ENCODE data around the gene ARPC1A.
"Not testable (repeated sequence)": the region's sequence is repeated elsewhere in the genome, so short reads cannot be mapped to it uniquely, and the experiment has no call there.

ARPC1A gene

GRCh38 chr7:99325592-99326407 lies at the start of gene ARPC1A:
TSS of gene ARPC1A (plus strand) at chr7:99325898. CDS start at chr7:99333354, 7,456 bp downstream.
- DNase-seq, result peak; percentile 97

- DNase-seq, result no peak
These were observed 47.5 kb upstream of the ARPC1A start for GRCh38 chr7:99278180-99278579.

DNA sequence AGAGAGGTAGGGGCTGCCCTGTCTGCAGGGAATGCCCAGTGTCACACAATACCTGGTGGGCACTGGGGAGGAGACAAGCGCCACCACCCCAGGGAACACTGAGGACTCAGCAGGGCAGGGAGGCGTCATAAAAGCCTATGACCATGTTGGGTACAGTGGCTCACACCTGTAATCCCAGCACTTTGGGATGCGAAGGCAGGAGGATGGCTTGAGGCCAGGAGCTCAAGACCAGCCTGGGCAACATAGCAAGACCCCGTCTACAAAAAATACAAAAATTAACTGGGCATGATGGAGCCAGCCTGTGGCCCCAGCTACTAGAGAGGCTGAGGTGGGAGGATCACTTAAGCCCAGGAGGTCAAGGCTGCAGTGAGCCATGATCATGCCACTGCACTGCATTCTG lies 41.5 kb upstream of the ARPC1A start:
- DNase-seq, result not testable (repeated sequence)

DNA sequence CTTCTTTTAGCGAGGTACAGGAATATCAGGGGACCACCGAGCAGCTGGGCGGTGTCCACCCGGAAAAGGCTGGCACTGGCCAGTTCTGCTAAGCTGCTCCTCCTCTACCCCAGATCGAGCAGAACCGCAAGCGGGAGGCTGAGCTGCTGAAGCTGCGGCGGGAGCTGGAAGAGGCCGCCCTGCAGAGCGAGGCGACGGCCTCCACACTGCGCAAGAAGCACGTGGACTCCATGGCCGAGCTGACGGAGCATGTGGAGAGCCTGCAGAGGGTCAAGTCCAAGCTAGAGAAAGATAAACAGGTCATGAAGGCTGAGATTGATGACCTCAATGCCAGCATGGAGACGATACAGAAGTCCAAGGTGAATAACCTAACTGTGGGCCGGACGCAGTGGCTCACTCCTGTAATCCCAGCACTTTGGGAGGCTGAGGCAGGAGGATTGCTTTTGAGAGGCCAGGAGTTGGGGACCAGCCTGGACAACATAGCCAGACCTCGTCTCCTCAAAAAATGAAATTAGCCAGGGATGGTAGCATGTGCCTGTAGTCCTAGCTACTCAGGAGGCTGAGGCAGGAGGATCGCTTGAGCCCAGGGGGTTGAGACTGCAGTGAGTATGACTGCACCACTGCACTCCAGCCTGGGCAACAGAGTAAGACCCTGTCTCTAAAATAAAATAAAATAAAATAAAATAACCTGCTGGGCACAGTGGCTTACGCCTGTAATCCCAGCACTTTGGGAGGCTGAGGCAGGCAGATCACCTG lies 37.7 kb upstream of the ARPC1A start:
- no peak for DNase-seq

GRCh38 chr7:99289185-99289584 lies 36.5 kb upstream of the ARPC1A start:
- DNase-seq, result no peak

- not testable (repeated sequence) for DNase-seq
These were observed 35.5 kb upstream of the ARPC1A start for GRCh38 chr7:99290148-99290547.

- no peak for DNase-seq
These were observed 34.6 kb upstream of the ARPC1A start for GRCh38 chr7:99290980-99291607.

DNA sequence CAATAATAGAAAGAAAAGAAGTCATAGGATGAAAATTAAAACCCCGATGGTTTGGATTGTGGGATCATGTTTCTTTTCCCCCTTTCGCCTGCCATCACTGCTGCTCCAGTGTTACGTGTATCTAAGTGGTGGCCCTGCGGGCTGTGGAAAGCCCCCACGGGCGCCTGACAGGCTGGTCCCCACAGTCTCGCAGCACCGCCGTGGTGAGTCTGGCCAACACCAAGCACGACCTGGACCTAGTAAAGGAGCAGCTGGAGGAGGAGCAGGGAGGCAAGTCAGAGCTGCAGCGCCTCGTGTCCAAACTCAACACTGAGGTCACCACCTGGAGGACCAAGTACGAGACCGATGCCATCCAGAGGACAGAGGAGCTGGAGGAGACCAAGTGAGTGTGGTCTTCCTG lies 33.6 kb upstream of the ARPC1A start:
- DNase-seq, result no peak

DNA sequence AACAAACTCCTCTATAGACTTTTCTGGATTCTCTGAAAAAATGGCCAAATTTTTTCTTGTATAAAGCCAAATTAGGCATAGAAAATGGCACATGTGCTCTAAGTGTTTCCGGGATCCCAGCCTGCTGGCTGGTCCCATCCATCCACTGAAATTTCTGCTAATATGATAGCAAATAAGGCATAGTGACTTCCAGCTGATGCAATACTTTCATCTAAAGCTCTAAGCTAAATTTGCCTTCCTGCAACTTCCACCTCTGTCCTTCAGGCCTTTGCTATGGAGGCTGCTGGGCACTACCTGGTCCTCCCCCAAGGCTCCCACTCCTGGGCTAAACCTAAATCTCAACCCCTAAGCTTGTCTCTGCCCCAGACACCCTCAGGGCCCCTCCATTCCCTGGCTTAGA lies 32.5 kb upstream of the ARPC1A start:
- DNase-seq, result no peak

DNA sequence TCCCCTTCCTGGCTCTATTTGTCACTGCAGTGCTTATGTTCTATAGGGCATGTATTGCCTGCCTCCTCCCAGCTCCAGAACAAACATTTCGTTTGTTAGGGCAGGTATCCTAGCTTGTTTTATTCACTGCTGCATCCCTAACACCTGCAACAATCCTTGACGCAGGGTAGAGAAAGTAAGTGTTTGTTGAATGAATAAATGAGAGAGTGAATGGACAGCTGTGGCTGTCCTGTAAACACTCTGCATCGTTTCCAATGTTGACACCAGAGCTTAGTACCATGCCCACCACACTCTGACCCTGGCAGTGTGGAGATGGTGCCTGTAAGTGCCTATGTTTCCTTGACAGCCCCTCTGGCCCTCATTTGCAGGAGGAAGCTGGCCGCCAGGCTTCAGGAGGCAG lies 32.0 kb upstream of the ARPC1A start:
- DNase-seq, result no peak

GRCh38 chr7:99296471-99296870 lies 29.2 kb upstream of the ARPC1A start:
- no peak for DNase-seq

GRCh38 chr7:99301496-99301895 lies 24.2 kb upstream of the ARPC1A start:
- no peak for DNase-seq

DNA sequence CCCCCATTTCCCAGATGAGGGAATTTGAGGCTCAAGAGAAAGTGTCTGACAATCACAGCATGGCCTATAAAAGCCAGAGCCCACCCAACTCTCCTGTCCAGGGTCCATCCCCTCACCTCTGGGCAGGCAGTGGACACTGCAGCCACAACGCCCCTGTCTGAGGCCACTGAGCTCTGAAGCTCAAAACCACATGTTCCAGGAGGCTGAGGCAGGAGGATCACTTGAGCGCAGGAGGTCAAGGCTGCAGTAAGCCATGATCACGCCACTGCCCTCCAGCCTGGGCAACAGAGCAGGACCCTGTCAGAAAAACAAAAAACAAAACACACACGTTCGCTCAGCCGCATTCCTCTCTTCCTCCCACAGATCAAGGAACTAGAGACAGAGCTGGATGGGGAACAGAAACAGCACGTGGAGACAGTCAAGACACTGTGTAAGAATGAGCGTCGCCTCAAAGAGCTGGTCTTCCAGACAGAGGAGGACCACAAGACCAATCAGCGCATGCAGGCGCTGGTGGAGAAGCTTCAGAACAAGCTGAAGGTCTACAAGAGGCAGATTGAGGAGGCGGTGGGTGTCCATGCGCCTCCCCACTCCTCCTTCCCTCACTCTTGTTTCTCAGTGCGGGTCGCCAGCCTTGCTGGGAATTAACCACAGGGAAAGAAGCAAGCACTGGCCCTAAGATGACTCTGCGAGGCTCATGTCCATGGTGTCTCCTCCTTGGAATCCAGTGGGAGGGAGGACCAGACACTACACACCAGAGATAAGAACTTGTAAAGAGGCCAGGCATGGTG lies 20.0 kb upstream of the ARPC1A start:
- no peak for DNase-seq

GRCh38 chr7:99308461-99309074 lies 17.1 kb upstream of the ARPC1A start:
- DNase-seq, result no peak

- DNase-seq, result no peak
These were observed 16.6 kb upstream of the ARPC1A start for GRCh38 chr7:99309111-99309510.

GRCh38 chr7:99310004-99310403 lies 15.7 kb upstream of the ARPC1A start:
- no peak for DNase-seq

DNA sequence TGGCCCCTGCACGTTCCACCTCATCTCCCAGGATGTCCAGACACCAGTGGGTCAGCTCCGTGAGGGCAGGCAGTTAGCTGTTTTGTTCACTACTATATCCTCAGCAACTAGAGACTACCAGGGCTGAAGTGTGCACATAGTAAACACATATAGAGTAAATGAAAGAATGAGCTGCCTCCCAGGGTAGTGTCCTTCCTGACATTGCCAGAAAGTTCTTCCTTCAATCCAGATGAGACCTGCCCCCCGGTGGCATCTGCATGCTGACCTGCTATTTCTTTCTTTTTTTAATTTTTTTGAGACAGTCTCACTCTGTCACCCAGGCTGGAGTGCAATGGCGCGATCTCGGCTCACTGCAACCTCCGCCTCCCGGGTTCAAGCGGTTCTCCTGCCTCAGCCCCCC lies 14.0 kb upstream of the ARPC1A start:
- no peak for DNase-seq

DNA sequence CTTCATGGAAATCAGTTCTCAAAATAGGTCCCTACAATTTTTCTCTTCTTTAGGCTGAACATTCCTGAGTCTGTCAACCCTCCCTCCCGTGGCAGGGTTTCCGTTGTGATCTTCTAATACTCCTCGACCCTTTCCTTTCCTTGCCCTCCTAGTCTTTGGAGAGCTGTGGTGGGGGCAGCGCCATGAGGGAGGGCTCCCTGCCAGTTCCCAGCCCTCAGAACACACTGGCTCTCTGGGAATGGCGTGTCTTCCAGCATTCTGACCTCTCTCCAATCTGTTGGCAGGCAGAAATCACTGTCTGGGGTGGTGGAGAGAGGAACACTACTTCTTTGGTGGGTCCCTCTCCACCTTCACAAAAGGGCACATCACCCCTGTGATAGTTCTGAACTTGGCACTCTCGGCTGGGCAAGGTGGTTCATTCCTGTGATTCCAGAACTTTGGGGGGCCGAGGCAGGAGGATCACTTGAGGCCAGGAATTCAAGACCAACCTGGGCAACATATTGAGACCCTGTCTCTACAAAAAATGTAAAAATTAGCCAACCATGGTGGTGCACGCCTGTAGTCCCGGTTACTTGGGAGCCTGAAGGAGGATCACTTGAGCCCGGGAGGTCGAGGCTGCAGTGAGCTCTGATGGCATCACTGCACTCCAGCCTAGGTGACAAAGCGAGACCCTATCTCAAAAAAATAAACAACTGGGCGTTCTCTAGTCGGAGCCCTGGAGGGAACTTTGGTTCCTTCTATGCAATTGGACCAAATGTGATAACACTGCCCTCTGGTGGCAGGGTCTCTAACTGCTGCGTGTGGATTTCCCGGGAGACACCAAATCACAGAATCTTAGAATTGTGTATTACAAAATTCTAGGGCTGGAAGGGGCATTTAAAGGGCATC lies 13.1 kb upstream of the ARPC1A start:
- DNase-seq, result peak; percentile 89

DNA sequence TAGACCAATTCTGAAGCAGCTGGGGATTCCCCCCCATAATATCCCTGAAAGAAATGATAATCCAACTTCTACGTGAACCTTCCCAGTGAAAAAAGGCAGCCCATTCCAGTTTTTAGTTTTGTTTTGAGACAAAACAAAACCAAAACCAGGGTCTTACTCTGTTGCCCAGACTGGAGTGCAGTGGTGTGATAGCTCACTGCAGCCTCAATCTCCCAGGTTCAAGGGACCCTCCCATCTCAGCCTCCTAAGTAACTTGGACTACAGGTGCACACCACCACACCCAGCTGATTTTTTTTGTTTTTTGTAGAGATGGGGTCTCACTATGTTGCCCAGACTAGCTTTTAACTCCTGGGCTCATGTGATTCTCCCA lies 12.5 kb upstream of the ARPC1A start:
- no peak for DNase-seq

DNA sequence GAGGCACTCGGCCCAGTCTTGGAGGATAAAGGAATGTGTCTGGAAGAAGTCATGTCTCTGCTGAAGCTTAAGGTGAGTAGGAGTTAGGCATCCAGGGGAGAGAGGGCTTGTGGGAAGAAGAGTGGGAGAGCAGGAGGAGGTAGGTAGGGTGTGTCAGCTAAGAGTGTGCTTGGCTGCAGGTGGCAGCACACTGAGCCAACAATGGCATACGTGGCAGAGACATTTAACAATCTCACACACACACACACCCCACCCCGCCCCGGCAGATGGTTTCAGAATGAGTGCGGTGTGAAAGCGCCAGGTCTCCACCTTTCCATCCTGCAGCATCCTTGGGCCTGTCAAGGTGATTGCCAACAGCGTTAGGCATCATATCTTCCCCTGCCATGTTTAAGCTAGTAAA lies 11.2 kb upstream of the ARPC1A start:
- no peak for DNase-seq

DNA sequence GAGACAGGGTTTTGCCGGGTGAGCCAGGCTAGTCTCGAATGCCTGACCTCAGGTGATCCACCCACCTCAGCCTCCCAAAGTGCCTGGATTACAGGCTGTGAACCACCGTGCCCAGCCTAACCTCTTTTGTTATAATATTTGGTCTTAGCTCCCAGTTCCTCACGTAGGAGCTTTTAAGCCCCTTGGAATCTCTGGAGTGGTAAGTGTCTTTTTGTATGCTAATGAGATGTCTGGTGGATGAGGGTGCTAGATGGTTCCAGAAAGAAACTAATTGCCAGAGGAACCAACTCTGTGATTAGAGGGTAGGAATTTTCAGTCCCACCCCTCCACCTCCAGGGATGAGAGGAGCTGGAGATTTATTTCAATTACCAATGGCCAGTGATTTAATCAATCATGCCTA lies 5.3 kb upstream of the ARPC1A start:
- peak; percentile 15 for DNase-seq

DNA sequence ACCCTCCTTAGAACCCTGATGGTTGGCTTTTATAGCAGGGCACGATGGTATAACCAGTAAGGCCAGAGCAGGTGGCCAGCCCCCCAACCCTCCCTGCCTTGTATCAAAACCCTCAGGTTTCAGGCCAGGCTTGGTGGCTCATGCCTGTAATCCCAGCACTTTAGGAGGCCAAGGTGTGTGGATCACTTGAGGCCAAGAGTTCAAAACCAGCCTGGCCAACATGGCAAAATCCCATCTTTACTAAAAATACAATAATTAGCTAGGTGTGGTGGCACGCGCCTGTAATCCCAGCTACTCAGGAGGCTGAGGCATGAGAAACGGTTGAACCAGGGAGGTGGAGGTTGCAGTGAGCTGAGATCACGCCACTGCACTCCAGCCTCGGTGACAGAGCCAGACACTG lies 3.0 kb upstream of the ARPC1A start:
- DNase-seq, result peak; percentile 0

All from activated CD8-positive, alpha-beta memory T cell treated with anti-CD3 and anti-CD28 coated beads for 24 hours (primary cell).